ENCODE data around the gene REL.
A peak's percentile ranks its signal among the peaks of the same experiment; 100 is the strongest.
"Not testable (repeated sequence)": the region's sequence is repeated elsewhere in the genome, so short reads cannot be mapped to it uniquely, and the experiment has no call there.

The REL gene

DNA sequence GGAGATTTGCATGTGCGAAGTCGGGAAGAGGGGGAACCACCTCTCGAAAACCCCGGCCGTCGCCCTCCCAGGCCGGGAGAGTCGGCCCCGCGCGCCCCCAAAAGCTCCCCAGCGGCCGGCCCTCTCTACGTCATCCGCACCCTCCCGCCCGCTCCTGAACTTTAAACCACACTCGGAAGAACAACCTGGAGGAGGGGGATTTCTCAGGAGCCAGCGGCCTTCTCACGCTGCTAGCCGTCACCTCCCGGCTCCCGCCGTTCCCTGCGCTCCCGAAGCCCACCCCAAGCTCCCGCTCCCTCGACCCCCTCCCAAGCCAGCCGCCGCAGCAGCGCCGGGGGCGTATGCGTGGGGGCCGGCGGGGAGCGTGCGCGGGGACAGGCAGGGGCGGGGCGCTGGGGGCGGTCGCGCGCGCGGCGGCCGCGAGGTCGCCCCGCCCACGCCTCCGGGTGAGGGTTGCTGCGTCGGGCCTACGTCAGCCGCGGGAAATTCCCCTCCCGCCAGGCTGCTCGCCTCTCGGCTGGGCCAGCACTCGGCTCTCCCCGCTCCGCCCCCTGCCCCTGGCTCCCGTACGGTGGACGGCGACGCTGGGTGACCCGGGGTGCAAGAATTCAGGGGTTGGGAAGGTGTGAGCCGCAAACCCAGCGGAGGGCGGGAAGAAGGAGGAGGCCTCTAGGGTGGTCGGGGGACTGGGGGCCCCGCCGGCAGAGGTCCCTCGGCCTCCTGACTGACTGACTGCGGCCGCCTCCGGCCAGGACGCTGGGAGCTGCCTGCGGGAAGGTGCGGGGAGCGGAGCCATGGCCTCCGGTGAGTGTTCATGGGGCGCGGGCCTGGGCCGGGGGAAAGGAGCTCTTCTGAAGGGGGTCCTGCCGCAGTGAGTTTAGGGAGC is at the start of gene REL:
REL (plus strand) TSS at position 528 of the 886 bp plus-strand sequence; CDS start at position 795, 267 bp downstream.
- peak; percentile 85 for DNase-seq (ENCODE audit: low spot score)

DNA sequence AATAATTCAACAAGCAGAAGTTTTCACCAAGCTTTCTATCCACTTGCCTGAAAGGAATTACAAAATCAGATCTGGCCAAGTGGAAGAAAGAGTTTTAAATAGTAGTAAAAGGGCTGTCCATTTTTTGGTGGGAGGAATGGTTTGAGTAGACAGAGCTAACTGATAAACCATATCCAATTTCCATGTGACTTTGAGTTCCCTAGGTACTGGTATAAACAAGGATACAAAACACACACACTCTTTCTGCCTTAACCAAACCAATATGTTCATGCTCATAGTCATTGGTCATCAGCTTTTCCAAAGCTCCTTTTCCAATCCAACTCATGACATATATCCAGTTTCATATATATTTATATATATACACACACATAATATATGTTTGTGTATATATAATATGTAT is 49.5 kb upstream of the REL start:
- no peak for DNase-seq (ENCODE audit: low spot score)

DNA sequence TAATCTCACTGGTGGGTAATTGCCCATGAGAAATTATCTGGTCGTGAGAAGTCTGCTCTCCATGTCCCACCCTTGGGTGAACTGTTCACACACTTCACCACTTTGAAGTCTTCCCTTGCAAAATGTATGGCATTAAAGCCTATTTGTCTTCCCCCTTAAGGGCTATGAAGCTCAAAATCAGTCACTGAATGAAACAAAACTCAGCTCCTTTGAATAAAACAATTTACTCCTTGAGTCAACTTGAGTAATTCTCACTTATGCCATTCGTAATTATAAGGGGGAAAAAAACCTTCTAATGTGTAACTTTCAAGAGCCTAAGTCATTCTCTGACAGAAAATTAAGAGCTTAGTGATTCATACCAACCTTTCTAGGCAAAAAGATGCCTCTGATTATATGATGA is 48.8 kb upstream of the REL start:
- DNase-seq (ENCODE audit: low spot score): no peak

DNA sequence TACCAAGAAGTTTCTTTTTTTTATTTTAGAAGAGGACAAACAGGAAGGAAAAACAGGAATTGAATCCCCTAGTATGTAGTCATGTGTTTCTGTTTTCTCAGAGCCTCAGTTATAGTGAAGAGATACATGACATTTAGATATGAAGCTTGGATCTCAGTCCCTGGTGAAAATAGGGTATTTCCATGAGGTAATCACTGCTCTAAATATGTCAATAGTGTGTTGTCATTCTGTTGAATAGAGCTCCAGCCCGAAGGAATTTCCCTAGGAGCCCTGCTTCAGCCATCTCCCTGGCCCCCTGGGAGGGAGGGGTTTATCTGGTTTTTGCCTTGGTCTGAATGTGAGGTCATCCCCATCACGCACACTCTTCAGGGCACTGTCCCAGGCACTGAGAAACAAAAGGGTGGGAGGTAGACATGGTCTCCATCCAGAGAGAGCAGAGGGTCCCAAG is 47.1 kb upstream of the REL start:
- DNase-seq (ENCODE audit: low spot score): no peak

DNA sequence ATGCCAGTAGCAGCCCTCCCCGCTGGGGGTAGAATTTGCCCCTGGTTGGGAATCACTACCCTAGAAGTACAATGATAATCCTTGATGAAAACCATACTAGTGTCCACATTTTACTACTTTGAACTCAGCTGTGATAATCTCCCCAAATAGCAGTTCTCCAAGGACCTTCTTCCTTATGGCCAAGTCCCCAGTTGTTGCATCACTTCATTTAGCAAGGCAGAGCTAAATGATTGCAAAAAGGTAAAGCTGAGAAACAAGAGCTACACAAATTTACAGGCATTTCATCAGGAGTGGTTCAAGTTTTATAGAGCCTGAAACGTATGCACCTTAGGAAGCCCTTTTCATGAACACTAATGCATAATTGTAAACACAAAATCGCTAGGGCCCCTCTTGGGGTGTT is 44.9 kb upstream of the REL start:
- no peak for DNase-seq (ENCODE audit: low spot score)

DNA sequence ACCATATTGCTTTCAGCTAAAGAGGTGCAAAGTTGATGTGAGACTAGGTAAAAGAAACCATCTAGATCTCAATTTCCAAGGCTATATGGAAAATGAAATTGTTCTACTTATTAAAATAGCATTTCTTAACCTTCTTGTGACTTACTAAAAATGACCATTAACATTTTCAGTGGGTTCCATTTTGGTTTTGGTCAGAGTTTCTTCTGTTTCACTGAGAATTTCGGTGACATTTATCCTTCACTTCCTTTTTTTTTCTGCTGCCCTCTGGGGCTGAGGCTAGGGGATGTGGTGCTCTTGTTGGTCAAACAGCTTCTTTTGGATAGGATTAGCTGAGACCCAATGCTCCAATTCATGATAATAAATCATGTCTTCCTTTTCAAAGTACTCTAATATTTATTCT is 44.3 kb upstream of the REL start:
- no peak for DNase-seq (ENCODE audit: low spot score)

DNA sequence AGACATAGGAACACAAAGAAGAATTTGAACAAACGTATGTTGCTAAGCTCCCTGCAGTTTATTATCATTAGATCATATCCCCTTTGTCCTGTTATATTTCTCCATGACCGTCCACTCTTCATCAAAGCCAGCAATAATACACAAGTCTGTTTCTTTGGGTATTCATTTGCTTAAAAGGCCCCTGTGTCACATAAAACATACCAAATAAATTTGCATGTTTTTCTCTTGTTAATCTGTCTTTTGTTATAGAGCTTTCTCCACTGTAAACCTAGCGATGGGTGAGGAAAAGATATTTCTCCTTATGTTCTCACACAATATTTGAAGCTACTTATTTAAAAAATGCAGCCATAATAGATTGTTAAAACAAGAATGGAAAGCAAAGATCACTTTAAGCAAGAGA is 42.9 kb upstream of the REL start:
- DNase-seq (ENCODE audit: low spot score): no peak

DNA sequence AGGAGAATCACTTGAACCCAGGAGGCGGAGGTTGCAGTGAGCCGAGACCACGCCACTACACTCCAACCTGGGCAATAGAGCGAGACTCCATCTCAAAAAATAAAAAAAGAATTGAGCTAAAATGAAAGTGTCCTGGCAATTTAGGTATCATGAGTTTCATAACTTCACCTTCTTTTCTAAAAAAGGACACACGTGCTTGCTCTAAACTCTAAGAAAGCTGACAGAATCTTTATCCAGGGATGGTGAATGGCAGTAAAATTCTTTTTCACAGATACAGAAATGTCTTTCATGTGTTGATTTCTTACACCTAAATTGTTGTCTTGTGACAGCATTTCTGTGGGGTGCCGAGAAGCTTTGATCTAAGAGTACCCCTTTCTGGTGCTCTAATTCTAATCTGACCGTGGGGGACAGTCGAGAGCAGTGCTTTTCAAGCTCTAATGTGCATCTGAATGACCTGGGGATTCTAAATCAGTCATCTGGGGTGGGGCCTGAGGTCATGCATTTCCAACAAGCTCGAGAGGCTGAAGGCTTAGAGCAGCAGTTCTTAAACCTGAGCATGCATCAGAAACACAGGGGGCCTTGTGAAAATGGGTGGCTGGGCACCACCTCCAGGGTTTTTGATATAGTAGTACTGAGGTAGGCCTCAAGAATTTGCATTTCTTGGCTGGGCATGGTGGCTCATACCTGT is 42.1 kb upstream of the REL start:
- DNase-seq (ENCODE audit: low spot score): no peak

DNA sequence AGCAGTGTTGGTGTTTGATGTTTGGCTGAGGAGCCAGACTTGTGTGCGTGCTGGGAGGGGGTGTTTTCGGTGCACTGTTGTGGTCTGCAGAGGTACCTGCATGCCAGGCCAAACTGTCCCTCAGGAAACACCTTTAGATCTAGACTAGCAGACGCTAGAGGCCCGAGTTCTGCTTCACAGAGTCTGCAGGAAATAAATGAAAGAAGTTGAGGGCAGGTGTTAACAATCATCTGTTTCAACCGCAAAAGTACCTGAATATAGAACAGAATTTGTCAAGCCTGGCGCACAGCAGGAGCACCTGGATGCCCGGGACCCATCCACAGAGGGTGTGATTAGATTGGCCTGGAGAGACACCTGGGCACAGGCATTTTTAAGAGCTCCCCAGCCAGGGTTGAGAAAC is 40.5 kb upstream of the REL start:
- DNase-seq (ENCODE audit: low spot score): no peak

DNA sequence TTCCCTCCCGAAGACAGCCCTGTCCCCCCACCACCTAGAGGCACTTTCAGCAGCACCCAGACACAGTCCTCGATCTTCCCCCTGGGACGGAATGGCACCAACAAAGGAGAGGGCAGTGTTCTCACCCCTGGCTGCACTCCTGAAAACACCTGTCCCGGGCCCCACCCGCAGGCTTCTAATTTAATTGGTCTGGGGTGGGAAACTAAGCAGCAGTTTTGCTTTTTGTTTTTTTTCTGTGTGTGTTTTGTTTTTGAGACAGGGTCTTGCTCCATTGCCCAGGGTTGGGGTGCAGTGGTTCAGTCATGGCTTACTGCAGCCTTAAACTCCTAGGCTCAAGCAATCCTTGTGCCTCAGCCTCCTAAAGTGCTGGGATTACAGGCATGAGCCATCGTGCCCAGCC is 38.4 kb upstream of the REL start:
- no peak for DNase-seq (ENCODE audit: low spot score)

DNA sequence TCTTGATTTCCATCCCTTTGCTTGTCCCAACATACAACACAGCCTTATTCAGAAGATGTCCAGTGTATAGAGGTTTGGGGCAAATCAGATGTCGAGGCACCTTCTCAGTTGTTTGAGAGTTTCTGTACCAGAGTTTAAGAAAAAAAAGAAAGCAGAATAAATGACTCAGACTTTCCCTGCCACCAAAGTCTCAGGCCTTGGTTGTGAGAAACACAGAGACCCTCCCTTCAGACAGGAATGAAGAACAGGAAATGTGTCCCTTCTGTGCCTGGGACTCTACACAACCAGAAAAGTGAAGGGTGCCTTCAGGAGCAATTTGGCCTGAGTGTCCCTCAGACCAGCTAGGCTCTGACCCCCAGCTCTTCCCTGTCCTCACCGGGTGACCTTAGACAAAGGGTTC is 37.3 kb upstream of the REL start:
- no peak for DNase-seq (ENCODE audit: low spot score)

DNA sequence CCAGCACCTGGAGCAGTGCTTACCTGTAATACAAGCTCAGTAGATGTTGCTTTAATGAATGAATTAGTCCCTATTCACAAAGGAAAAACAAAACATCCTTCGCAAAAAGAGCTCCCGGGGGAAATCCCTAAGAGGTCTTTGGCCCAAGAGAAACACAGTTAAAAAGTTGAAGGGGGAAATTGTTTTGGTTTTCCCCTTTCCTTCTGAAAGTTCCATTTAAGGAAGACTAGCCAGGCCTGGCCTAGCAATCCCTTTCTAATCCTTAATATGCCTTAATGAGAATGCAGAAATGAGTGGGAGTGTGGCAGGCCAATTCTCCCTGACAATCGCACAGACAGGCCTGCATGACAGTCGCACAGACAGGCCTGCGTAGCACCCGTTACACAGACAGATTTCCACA is 33.5 kb upstream of the REL start:
- no peak for DNase-seq (ENCODE audit: low spot score)

DNA sequence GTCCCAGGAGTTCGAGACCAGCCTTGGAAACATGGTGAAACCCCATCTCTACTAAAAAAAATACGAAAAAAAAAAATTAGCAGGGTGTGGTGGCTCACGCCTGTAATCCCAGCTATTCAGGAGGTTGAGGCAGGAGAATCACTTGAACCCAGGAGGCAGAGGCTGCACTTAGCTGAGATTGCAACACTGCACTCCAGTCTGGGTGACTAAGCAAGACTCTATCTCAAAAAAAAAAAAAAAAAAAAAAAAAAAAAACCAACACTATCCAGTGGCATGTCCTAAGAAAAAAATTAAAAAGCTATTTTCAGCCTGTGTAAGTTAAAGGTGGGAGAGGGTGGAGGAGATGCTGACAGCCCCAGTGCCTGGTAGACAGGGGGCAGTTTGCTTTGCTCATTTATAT is 32.2 kb upstream of the REL start:
- DNase-seq (ENCODE audit: low spot score): no peak

DNA sequence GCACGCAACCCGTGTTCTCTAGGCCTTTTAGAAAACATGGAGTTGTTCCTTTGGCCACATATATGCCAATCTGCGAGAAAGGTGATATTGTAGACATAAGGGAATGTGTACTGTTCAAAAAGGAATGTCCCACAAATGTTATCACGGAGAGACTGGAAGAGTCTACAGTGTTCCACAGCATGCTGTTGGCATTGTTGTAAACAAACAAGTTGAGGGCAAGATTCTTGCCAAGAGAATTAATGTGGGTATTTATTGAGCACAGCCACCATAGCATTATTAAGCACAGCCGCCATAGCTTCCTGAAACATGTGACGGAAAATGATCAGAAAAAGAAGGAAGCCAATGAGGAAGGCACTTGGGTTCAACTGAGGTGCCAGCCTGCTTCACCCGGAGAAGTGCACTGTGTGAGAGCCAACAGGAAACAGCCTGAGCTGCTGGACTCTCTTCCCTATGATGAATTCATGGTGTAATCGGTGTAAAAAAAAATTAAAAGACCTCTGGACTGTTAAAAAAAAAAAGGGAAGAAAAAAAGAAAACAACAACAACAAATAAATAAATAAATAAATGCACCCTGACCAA is 29.0 kb upstream of the REL start:
- no peak for DNase-seq (ENCODE audit: low spot score)

DNA sequence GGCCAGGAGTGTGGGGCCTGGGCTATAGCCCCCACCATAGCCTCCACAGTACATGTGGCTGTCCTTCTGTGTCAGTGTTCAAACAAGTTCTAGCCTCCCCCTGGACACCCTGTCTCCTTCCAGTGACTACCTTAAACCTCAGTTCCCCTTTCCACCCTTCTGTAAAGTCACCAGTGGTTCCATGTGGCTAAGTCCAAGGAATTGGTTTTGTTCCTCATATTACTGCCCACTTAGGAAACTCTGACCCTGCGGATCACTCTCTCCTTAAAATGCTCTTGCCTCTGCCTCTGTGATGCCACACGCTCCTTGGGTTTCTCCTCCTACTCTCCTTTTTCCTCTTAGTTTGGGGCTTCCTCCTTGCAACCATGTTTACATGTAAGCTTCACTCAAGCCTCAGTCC is 27.8 kb upstream of the REL start:
- no peak for DNase-seq (ENCODE audit: low spot score)

DNA sequence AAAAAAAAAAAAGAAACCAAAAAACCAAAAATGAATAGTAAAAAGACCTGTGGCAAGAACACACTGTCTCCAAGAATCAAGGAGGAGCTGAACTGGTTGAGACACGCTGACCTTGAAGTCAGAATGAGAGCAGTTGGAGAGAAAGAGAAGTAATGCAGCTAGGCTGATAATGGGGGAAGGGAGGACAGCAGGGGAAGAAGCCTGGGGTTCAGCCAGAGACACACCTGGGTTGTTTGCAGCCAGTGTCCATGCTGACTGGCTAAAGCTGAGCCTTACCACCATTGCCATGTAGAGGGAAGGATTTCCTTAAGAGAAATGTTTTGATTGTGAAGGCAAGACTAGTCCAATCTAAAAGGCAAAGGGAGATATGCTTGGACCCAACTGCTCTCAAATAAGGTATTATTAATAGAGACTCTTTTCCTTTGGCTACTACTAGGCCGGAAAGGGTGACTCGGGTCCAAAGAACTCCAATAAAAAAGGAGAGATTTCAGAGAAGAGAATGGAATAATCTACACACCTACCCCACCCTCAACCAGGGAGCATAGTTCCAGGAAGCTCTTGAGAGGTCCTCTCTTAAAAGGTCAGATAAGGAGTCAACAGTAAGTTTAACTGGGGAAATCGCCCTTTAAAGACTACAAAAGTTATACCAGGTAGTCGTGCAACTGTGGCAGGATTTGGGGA is 25.2 kb upstream of the REL start:
- no peak for DNase-seq (ENCODE audit: low spot score)

DNA sequence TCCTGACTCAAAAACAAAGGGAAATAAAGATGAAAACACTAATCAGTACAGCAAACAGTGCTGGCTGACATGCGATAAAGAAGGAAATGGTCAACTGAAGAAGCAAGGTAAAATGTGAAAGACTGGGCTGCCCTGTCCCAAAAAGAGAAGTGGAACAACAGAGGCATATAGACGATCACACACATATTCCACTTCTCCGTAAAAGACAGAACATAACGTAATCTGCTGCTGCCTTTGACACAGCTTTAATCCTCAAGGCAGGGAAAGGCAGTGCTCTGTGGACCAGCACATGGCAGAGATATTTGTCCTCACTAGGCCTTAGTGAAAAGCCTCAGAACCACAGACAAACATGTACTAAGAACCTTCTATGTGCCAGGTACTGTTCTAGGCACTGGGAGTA is 24.3 kb upstream of the REL start:
- no peak for DNase-seq (ENCODE audit: low spot score)

DNA sequence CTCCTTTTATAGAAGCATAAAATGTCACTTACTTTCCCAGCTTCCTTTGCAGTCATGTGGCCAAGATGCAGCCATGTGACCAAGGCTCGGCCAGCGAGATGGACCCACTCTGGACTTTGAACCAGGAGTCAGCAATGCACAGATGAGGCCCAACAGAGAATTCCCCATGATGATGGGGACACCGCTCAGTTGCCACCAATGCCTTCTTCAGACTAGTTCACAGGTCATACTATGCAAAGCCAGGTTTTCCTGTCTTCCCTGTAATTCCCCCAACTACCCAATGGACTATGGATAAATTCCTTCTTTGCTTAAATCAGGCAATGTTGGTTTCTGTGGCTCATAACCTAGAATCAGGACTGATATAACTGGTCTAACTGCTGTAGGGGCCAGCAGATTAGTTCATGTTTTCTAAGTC is 22.5 kb upstream of the REL start:
- DNase-seq (ENCODE audit: low spot score): no peak

DNA sequence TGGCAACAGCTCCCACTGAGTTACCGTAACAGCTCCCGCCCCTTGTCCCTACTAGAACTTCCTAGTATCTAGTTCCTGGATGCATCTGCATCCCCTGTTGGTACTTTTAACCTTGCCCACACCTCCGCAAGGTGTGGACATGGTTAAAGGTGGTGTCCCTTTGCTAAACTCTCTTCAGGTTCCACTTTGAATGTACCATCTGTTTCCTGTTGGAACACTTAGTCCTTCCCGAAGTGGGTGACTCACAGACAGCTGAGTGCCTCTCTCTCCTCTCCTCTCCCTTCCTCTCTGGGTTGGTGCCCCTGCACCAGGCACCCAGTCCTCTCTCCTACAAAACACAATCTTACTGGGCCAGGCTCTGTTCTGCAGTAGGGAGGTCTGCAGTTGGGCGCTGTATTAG is 19.6 kb upstream of the REL start:
- DNase-seq (ENCODE audit: low spot score): no peak

DNA sequence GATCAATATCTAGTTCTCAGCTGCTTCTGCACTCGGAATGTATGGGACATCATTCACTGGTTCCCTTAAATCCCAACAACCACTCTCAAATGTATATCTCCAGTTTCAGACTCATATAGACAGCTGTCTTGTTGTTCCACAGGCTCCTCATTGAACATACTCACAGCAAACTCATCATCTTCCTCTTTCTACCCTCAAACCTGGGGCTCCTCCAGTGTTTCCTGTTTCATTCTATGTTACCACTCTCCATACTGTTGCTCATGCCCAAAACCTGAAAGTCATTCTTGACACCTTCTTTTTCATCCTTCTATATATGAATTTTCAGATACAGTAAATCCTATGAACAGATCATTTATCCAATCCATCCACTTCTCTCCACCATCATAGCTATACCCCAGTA is 18.7 kb upstream of the REL start:
- no peak for DNase-seq (ENCODE audit: low spot score)

DNA sequence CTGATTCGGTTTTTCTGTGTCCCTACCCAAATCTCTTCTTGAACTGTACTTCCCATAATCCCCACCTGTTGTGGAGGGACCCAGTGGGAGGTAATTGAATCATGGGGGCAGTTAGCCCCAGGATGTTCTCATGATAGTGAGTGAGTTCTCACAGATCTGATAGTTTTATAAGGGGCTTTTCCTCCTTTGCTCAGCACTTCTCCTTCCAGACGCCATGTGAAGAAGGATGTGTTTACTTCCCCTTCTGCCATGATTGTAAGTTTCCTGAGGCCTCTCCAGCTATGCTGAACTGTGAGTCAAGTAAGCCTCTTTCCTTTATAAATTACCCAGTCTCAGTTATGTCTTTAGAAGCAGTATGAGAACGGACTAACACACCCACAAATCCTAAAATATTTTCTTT is 16.0 kb upstream of the REL start:
- DNase-seq (ENCODE audit: low spot score): not testable (repeated sequence)

DNA sequence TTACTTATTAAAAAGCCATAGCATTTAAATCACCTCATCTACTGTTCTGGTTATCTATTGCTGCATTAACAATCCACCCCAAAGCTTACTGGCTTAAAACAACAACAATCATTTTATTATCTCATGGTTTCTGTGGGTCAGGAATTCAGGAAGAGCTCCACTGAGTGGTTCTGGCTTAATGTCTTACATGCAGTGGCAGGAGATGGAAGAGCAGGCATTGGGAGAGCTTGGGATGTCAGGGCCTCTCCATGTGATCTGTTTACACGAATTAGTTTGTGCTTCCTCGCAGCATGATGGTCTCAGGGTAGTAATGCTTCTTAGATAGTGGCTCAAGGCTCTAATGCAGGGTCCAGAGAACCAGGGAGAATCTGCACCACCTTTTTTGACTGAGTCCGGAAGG is 14.4 kb upstream of the REL start:
- DNase-seq (ENCODE audit: low spot score): no peak

DNA sequence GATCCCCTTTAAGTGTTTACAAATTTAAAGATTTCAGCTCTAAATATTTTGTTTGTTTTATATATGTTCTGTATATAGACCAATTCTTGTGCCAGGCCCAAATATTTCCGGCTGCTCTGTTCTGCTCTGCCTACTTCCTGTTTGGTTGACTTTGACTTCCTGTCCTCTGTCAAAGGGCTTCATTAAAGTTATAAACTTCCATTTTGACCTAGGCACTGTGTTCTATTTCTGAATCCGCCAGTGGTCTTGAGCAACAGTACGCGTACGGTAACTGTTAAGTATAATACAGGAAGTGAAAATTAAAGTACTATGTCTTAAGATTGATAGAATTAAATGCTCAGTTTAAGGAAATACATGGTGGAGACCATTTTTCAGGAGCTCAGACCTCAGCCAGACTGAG is 13.5 kb upstream of the REL start:
- peak; percentile 46 for DNase-seq (ENCODE audit: low spot score)
